Brain microvascular endothelial cell (primary cell): ENCODE data around the gene PPIP5K1.

Experiments used
- DNase-seq: peaks from one replicate; pipeline ENCODE4 v3.0.0-alpha.2; 2020
- H3K27ac ChIP-seq: fragments of 250-450 bp; sonication (Bioruptor Pico); 2 replicates; pipeline ENCODE4 v1.5.1; 2020; ENCODE audit warnings: mild to moderate bottlenecking, moderate library complexity
- H3K27me3 ChIP-seq: fragments of 250-450 bp; sonication (Bioruptor Pico); replicated peaks from 2 replicates; pipeline ENCODE4 v1.5.1; 2020; ENCODE audit warnings: mild to moderate bottlenecking
- H3K36me3 ChIP-seq: fragments of 250-450 bp; sonication (Bioruptor Pico); replicated peaks from 2 replicates; pipeline ENCODE4 v1.5.1; 2020; ENCODE audit warnings: mild to moderate bottlenecking
- H3K4me3 ChIP-seq: 2 replicates; pipeline ENCODE4 v1.5.1; 2011; ENCODE audit warnings: low read depth, mild to moderate bottlenecking, control low read depth, low read length, moderate library complexity
- CTCF ChIP-seq: IDR thresholded peaks from 2 replicates; pipeline ENCODE4 v1.5.1; 2011; ENCODE audit warnings: low read depth, mild to moderate bottlenecking, moderate library complexity, low read length, control low read depth, inconsistent platforms; ENCODE audit errors: missing control alignments
- in situ Hi-C: cut with HindIII; loops from 2 replicates; pipeline ENCODE4 v1.10.0; 2017; ENCODE audit warnings: low sequenced_read_pairs, low pct_ligation_motif_present

Gene PPIP5K1

GRCh38 chr15:43517354-43518196, 72.4 kb downstream of the PPIP5K1 start, which contains the start of gene MAP1A:
MAP1A (plus strand) TSS chr15:43517608; CDS start chr15:43521474, 3,866 bp downstream.
- DNase-seq: peak; percentile 60
- TF ChIP-seq CTCF: peak; percentile 18
- in situ Hi-C loops: no loop called here
- Histone ChIP-seq H3K27ac (peak within 1 kb of the TSS; percentile 18), H3K4me3 (peak within 1 kb of the TSS; percentile 74), H3K27me3 (no peaks in the 10 kb centered on the region), H3K36me3 (peaks cover 19% of the 10 kb centered on the region)

- in situ Hi-C loops: no loop called here
- H3K27me3 ChIP-seq: no peaks in the 10 kb centered on the region
- peak; percentile 59 for DNase-seq
- peaks cover 12% of the 10 kb centered on the region for H3K36me3 ChIP-seq
- H3K27ac ChIP-seq: no peak overlapping the region
- peak overlapping the region; percentile 74 for H3K4me3 ChIP-seq
- TF ChIP-seq CTCF: no peak
These were observed 73.1 kb downstream of the PPIP5K1 start for GRCh38 chr15:43516801-43517353.

- no peak for DNase-seq
- H3K4me3 ChIP-seq: no peak overlapping the region
- no peak for TF ChIP-seq CTCF
- H3K27me3 ChIP-seq: no peaks in the 10 kb centered on the region
- in situ Hi-C loops: no loop called here
- H3K27ac ChIP-seq: no peak overlapping the region
- H3K36me3 ChIP-seq: peaks cover 6% of the 10 kb centered on the region
These were observed 73.8 kb downstream of the PPIP5K1 start for GRCh38 chr15:43516185-43516584.

- Histone ChIP-seq H3K36me3 (peaks cover 2% of the 10 kb centered on the region), H3K27me3 (no peaks in the 10 kb centered on the region), H3K27ac (no peak overlapping the region), H3K4me3 (no peak overlapping the region)
- in situ Hi-C loops: no loop called here
- DNase-seq: no peak
- TF ChIP-seq CTCF: no peak
These were observed 74.3 kb downstream of the PPIP5K1 start for GRCh38 chr15:43515741-43516140.

- TF ChIP-seq CTCF: peak; percentile 78
These were observed 75.6 kb downstream of the PPIP5K1 start for GRCh38 chr15:43514241-43515057.

More at GRCh38 chr15:43514241-43515057, 75.6 kb downstream of the PPIP5K1 start:
- no peak overlapping the region for H3K27ac ChIP-seq
- no peaks in the 10 kb centered on the region for H3K27me3 ChIP-seq
- H3K4me3 ChIP-seq: no peak overlapping the region
- in situ Hi-C loops: no loop called here
- DNase-seq: no peak
- no peaks in the 10 kb centered on the region for H3K36me3 ChIP-seq
